ENCODE measurements around the gene RHBDF1.

RHBDF1 gene

DNA sequence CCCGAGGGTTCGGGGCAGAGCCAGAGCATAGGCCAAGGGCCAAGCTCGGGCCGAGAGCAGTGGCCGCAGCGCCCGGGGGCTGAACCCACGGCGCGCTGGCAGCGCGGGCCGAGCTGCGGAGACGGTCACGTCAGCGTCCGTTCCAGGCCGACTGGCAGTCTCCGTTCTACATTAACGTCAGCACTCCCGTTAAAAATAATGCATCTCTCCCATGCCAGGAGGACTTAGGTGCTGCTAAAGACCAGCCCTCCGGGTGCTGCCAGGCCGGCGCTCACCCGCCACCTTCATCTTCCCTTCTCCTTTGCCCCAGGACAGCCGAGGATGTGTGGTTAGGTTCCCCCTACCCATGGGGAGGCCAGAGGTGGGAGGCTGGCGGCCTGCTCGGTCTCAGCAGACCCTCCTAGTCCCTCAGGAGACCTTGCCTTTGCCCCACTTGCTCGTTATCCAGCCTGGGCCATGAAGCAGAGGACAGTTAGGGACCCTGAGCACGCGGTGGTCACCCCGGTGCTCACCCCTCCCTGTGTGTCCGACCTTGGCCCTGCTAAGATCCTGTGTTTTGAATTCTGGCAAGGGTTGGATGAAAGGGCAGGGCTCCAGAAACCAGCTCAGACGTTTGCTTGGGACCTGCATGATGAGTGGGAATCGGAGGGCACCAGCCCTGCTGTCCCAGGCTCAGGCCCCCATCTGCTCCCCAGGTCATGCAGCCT, 6.2 kb upstream of the RHBDF1 start:
- DNase-seq (ENCODE audit: low read depth) = no peak
- peak overlapping the region; percentile 74 for H3K4me3 ChIP-seq (ENCODE audit: low read depth, low read length)
- TF ChIP-seq, protein P1, sequence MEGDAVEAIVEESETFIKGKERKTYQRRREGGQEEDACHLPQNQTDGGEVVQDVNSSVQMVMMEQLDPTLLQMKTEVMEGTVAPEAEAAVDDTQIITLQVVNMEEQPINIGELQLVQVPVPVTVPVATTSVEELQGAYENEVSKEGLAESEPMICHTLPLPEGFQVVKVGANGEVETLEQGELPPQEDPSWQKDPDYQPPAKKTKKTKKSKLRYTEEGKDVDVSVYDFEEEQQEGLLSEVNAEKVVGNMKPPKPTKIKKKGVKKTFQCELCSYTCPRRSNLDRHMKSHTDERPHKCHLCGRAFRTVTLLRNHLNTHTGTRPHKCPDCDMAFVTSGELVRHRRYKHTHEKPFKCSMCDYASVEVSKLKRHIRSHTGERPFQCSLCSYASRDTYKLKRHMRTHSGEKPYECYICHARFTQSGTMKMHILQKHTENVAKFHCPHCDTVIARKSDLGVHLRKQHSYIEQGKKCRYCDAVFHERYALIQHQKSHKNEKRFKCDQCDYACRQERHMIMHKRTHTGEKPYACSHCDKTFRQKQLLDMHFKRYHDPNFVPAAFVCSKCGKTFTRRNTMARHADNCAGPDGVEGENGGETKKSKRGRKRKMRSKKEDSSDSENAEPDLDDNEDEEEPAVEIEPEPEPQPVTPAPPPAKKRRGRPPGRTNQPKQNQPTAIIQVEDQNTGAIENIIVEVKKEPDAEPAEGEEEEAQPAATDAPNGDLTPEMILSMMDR (IDR thresholded peaks at IDR 0.05; ENCODE audit: control insufficient read depth, extremely low read depth, insufficient read depth) = no peak

DNA sequence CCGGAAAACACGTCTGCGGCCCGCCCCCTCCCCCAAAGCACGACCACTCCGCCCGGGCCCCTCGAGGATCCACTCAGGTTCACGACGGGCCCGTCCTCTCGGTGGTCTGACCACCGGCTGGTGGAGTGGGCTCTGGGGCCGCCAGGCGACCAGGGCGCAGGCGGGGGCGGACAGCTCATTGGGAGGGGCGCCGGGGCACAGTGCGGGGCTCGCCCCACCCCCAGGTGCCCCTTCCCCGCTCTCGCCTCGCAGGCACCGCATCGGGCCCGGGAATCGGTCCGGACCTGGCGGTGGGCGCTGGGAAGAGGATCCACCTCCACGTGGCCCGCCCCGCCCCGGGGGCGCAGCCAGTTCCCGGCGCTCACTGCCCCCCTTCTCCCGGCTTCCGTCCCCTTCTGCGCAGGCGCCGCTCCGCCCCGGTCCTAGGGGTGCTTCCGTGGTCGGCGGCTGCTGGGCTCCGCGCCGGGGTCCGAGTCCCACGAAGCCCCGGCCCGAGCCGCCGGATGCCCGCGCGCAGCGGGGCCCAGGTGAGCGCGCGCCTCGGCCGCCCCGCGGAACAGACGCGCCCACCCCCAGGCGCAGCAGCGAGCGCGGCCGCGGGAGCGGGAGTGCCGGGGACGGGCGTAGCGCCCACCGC, 5.5 kb upstream of the RHBDF1 start, which contains the start of gene MPG:
TSS of gene MPG (plus strand) at position 419 of the 637 bp plus-strand sequence. CDS start at position 504, 85 bp downstream.
- TF ChIP-seq, protein P1 (IDR thresholded peaks at IDR 0.05; ENCODE audit: control insufficient read depth, extremely low read depth, insufficient read depth) = no peak
- no peak for DNase-seq (ENCODE audit: low read depth)
- peak within 1 kb of the TSS; percentile 74 for H3K4me3 ChIP-seq (ENCODE audit: low read depth, low read length)

DNA sequence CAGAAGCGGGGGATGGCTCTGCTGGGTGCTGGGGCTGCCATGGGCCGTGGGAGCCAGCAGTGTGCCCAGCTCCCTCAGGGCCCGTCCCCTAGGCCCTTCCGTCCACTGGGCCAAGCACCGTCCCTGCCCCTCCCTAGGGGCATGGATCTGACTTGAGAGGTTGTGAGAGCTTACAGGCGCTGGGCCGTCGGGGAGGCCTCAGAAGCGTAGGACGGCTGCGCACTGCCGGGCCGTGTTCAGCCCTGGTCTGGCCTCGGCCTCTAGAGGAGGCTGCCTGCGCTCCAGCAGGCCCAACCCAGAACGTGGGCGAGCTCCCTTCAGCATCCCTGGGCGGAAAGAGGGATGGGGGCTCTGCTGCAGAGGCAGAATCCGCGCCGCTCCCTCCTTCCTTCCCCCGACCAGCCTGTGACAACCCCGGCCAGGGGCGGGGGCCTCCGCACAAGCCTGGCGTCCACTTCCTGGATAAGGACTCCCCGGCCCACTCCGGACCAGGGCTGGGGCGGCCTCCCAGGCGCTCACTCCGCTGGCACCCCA, 4.9 kb upstream of the RHBDF1 start:
- no peak for DNase-seq (ENCODE audit: low read depth)
- TF ChIP-seq, protein P1 (IDR thresholded peaks at IDR 0.05; ENCODE audit: control insufficient read depth, extremely low read depth, insufficient read depth) = no peak
- peak overlapping the region; percentile 74 for H3K4me3 ChIP-seq (ENCODE audit: low read depth, low read length)

DNA sequence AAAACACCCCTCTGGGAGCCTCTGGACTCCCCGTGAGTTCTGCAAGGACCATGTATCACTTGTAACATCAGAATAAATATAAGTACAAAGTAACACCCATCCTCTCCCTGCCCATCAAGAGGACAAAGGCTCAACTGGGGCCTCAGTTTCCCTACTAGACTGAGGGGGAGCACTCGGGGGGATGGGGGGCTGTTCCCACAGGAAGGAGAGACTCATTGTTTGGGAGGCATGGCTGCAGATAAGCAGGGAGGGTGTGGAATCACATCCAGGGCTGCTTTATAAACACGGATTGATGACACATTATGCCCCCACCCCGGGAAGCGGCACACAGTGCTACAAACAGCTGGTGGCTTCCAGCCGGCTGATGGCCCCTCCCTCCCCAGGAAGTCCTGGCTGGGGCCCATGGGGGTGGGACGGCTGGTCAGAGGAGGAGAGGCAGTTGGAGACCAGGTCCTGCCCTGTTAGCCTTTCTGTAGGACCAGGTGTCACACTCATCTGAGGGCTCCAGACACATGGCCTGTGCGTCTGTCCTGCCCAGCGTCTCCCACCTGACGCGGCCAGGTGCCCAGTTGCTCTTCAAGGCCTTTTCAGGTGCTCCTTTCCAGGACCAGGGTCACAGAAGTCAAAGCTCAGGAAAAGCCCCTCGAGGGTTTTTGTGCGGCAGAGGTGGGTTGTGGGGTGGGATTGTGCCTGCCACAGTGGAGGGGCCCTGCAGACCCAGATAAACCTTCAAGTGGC, 4.3 kb upstream of the RHBDF1 start:
- no peak for DNase-seq (ENCODE audit: low read depth)
- TF ChIP-seq, protein P1 (IDR thresholded peaks at IDR 0.05; ENCODE audit: control insufficient read depth, extremely low read depth, insufficient read depth) = no peak

GRCh38 chr16:75580-76501, 3.4 kb upstream of the RHBDF1 start:
- H3K4me3 ChIP-seq (ENCODE audit: low read depth, low read length) = no peak overlapping the region
- TF ChIP-seq, protein P1 (IDR thresholded peaks at IDR 0.05; ENCODE audit: control insufficient read depth, extremely low read depth, insufficient read depth) = no peak
- no peak for DNase-seq (ENCODE audit: low read depth)

More for the DNA sequence above, 4.3 kb upstream of the RHBDF1 start:
- no peak overlapping the region; the same call in 1 of the 2 replicates for H3K4me3 ChIP-seq (ENCODE audit: low read depth, low read length)
